Endothelial cell of umbilical vein (primary cell): ENCODE data around the gene PARD6G. TPM values are rescaled to one million over a fixed set of nuclear protein-coding genes. Genes with fewer than 3 reads are reported as not detected.
"Not testable (repeated sequence)": the region's sequence is repeated elsewhere in the genome, so short reads cannot be mapped to it uniquely, and the experiment has no call there.

Experiments
- BruUV-seq: library from RNA; stranded (reverse); fragments of 400-500 nt; replicated peaks from 2 replicates; lab custom pipeline; 2021; lab: Mats Ljungman, UMichigan
- CTCF ChIA-PET: fragments of 300-600, 350-600 bp; sonication (Branson Sonifier 250); formaldehyde crosslinking; loops from one replicate; lab custom pipeline; 2021; ENCODE audit warnings: antibody characterized with exemption, inconsistent platforms; lab: Charles Lee
- POLR2A ChIA-PET: fragments of 300-600, 350-600 bp; sonication (Branson Sonifier 250); formaldehyde crosslinking; loops from one replicate; lab custom pipeline; 2021; ENCODE audit warnings: antibody characterized with exemption, inconsistent platforms; lab: Charles Lee
- DNase-seq: peaks from one replicate; pipeline ENCODE4 v3.0.0-alpha.2; 2011; ENCODE audit warnings: low read depth, low spot score
- FAIRE-seq: peaks from 2 replicates; lab custom pipeline; 2011; peaks lifted over from hg19 to GRCh38; lab: Jason Lieb, UNC
- H2AFZ ChIP-seq: 2 replicates; pipeline ENCODE4 v1.6.0; 2012; ENCODE audit warnings: low read depth, low read length, control low read depth, inconsistent platforms
- H3K27ac ChIP-seq: 2 replicates; pipeline ENCODE4 v1.5.1; 2011; ENCODE audit warnings: low read depth, mild to moderate bottlenecking, control low read depth, low read length, moderate library complexity; ENCODE audit not compliant: insufficient read depth
- H3K27me3 ChIP-seq, 2 experiments: 2 replicates each; pipeline versions ENCODE4 v1.6.0 to v1.6.1; 2011; ENCODE audit warnings: low read length in 2 of 2, mixed read lengths in 1 of 2; ENCODE audit not compliant: control insufficient read depth in 2 of 2, insufficient read depth in 2 of 2
- H3K36me3 ChIP-seq, 2 experiments: 2 replicates in 1 of 2; 3 replicates in 1 of 2; pipeline ENCODE4 v1.5.1; 2011; ENCODE audit warnings: low read length in 2 of 2, mild to moderate bottlenecking in 1 of 2, moderate library complexity in 1 of 2; ENCODE audit not compliant: control insufficient read depth in 2 of 2, insufficient read depth in 2 of 2; ENCODE audit errors: extremely low read depth in 1 of 2
- H3K4me1 ChIP-seq: 3 replicates; pipeline ENCODE4 v1.5.1; 2011; ENCODE audit warnings: mild to moderate bottlenecking, low read length; ENCODE audit not compliant: control insufficient read depth, insufficient read depth; ENCODE audit errors: extremely low read depth
- H3K4me2 ChIP-seq: 2 replicates; pipeline ENCODE4 v1.6.1; 2011; ENCODE audit warnings: low read length, control low read depth, mixed read lengths; ENCODE audit not compliant: insufficient read depth
- H3K4me3 ChIP-seq, 3 experiments: fragments of 200-600 bp in 1 of 3; sonication (generic), shearing (Covaris generic) in 1 of 3; replicated peaks in 1 of 3; 2 replicates each; pipeline ENCODE4 v1.5.1; 2011 to 2016; ENCODE audit warnings: control low read depth in 3 of 3, low read length in 3 of 3, mild to moderate bottlenecking in 2 of 3, inconsistent platforms in 1 of 3, low read depth in 1 of 3, moderate library complexity in 1 of 3; ENCODE audit not compliant: insufficient read depth in 1 of 3
- H3K79me2 ChIP-seq: 2 replicates; pipeline ENCODE4 v1.6.0; 2012; ENCODE audit warnings: low read length, inconsistent platforms; ENCODE audit not compliant: control insufficient read depth, insufficient read depth
- H3K9ac ChIP-seq: replicated peaks from 2 replicates; pipeline ENCODE3; 2011; ENCODE audit warnings: low read length, control low read depth; ENCODE audit not compliant: insufficient read depth; ENCODE audit errors: extremely low read depth
- H3K9me1 ChIP-seq: replicated peaks from 3 replicates; pipeline ENCODE4 v1.6.0; 2011; ENCODE audit warnings: mild to moderate bottlenecking, low read length; ENCODE audit not compliant: control insufficient read depth, insufficient read depth; ENCODE audit errors: extremely low read depth
- H3K9me3 ChIP-seq: replicated peaks from 2 replicates; pipeline ENCODE4 v1.5.1; 2012; ENCODE audit warnings: low read length, inconsistent platforms; ENCODE audit not compliant: control insufficient read depth, insufficient read depth
- H4K20me1 ChIP-seq: replicated peaks from 2 replicates; pipeline ENCODE3; 2011; ENCODE audit warnings: mild to moderate bottlenecking, low read length; ENCODE audit not compliant: control insufficient read depth, insufficient read depth; ENCODE audit errors: extremely low read depth
- CTCF ChIP-seq, 2 donors: IDR thresholded peaks; 1 replicate in 1 of 2; 2 replicates in 1 of 2; pipeline ENCODE4 v1.5.1; 2011; ENCODE audit warnings: low read length in 2 of 2, mild to moderate bottlenecking in 2 of 2, moderate library complexity in 2 of 2, control low read depth in 1 of 2, inconsistent platforms in 1 of 2, low read depth in 1 of 2; ENCODE audit not compliant: insufficient read depth in 1 of 2; ENCODE audit errors: extremely low read depth in 1 of 2
- EZH2 ChIP-seq: IDR thresholded peaks from 2 replicates; pipeline ENCODE4 v1.6.1; 2012; ENCODE audit warnings: borderline replicate concordance, low read depth, mild to moderate bottlenecking, moderate library complexity, low read length, inconsistent platforms; ENCODE audit not compliant: severe bottlenecking
- FOS ChIP-seq: IDR thresholded peaks from 2 replicates; pipeline ENCODE4 v1.6.1; 2011; ENCODE audit warnings: mild to moderate bottlenecking, low read length, moderate library complexity, borderline replicate concordance; ENCODE audit not compliant: insufficient read depth
- GATA2 ChIP-seq: IDR thresholded peaks from 2 replicates; pipeline ENCODE4 v1.7.0; 2011; ENCODE audit warnings: low read depth, mild to moderate bottlenecking, moderate library complexity, mixed read lengths, low read length; ENCODE audit not compliant: insufficient read length, insufficient read depth
- JUN ChIP-seq: IDR thresholded peaks from 2 replicates; pipeline ENCODE4 v1.6.1; 2011; ENCODE audit warnings: borderline replicate concordance, low read depth; ENCODE audit not compliant: insufficient read length, insufficient read depth
- MAX ChIP-seq: IDR thresholded peaks from 2 replicates; pipeline ENCODE4 v1.6.1; 2011; ENCODE audit not compliant: insufficient read depth, insufficient read length
- POLR2AphosphoS5 ChIP-seq: IDR thresholded peaks from 2 replicates; pipeline ENCODE4 v1.6.1; 2012; ENCODE audit warnings: low read depth, mild to moderate bottlenecking, control low read depth, low read length, moderate library complexity; ENCODE audit not compliant: insufficient read depth
- dilution Hi-C: fragments of 300-500 bp; cut with MboI; formaldehyde crosslinking; loops from one replicate; pipeline ENCODE4 v1.15.0; 2019; ENCODE audit warnings: low sequenced_read_pairs; ENCODE audit not compliant: extremely low pct_ligation_motif_present
- intact Hi-C: fragments of 100-400 bp; cut with micrococcal nuclease; formaldehyde crosslinking; loops from one replicate; pipeline ENCODE4 v1.10.0; 2022
- polyA plus RNA-seq, 4 experiments: library from polyadenylated mRNA; depleted of rRNA in 3 of 4; stranded (reverse) in 3 of 4; unstranded in 1 of 4; fragments of >200 nt; gene quantifications; 2 replicates each; pipeline versions ENCODE4 v1.2.1 to v1.2.3, GENCODE V29; 2011 to 2012; ENCODE audit warnings: missing spikeins in 1 of 4
- total RNA-seq: library from RNA; stranded (reverse); gene quantifications from 2 replicates; pipeline ENCODE4 v1.2.3, GENCODE V29; 2021

The PARD6G gene
- total and polyA plus RNA-seq, 2 donors (not counting 3 experiments of a cell fraction or from before 2014, with no cell fraction given) = 1.2 to 1.8 TPM

GRCh38 chr18:80262241-80263033 lies 15.1 kb upstream of the PARD6G start:
- H3K4me2 ChIP-seq, H3K4me1 ChIP-seq, CTCF ChIA-PET, H3K79me2 ChIP-seq, H3K9ac ChIP-seq, BruUV-seq, H3K27ac ChIP-seq, intact Hi-C loops, H3K9me3 ChIP-seq, H3K27me3 ChIP-seq, POLR2A ChIA-PET, H3K4me3 ChIP-seq, DNase-seq, dilution Hi-C loops, H4K20me1 ChIP-seq, H3K36me3 ChIP-seq, H3K9me1 ChIP-seq, H2AFZ ChIP-seq, FAIRE-seq: not testable (repeated sequence)
- TF ChIP-seq CTCF (IDR thresholded peaks at IDR 0.05; ENCODE audit: extremely low read depth in 1 of 2, insufficient read depth in 1 of 2, low read depth in 1 of 2, low read length in 2 of 2) = peak; percentile 33 to 44

- Histone ChIP-seq H3K27ac (no peak overlapping the region), H2AFZ (no peak overlapping the region), H3K79me2 (no peaks in the 10 kb centered on the region), H3K27me3 (no peaks in the 10 kb centered on the region), H3K9ac (no peak overlapping the region), H3K4me1 (no peaks in the 10 kb centered on the region), H3K9me1 (no peaks in the 10 kb centered on the region), H3K4me3 (no peak overlapping the region), H4K20me1 (no peaks in the 10 kb centered on the region), H3K36me3 (no peaks in the 10 kb centered on the region), H3K4me2 (no peak overlapping the region), H3K9me3 (no peaks in the 10 kb centered on the region)
- ChIA-PET CTCF (interaction anchor here (1.1 to 2.1 kb wide), 3 partner anchors 100 to 104 kb away, joined by 3 to 8 read pairs (median 5); no protein-coding TSS in a partner anchor), POLR2A (no interaction called here)
- dilution Hi-C loops (no loop called here), intact Hi-C loops (no loop called here)
- FAIRE-seq (no peak), DNase-seq (no peak)
- BruUV-seq = no TSS peak
- TF ChIP-seq MAX (no peak), POLR2AphosphoS5 (no peak), CTCF (IDR thresholded peaks at IDR 0.05; ENCODE audit: extremely low read depth in 1 of 2, insufficient read depth in 1 of 2, low read depth in 1 of 2, low read length in 2 of 2) (no peak), EZH2 (no peak), FOS (no peak), JUN (no peak), GATA2 (no peak)
These were observed 12.3 kb upstream of the PARD6G start for GRCh38 chr18:80259610-80260009.
